ENCODE data around the gene ANAPC2. TPM values are rescaled to one million over a fixed set of nuclear protein-coding genes. Genes with fewer than 3 reads are reported as not detected.

ANAPC2 gene
- total and polyA plus RNA-seq, 9 donors, result 8.0 to 61.5 (median 50.6) TPM

- no peak for DNase-seq
- no peaks in the 10 kb centered on the region for H3K9me3 ChIP-seq
- H3K4me3 ChIP-seq, result peak overlapping the region; percentile 91
- intact Hi-C loops (cut with DNase I), result no loop called here
- H3K4me1 ChIP-seq (ENCODE audit: insufficient read depth), result peaks cover 13% of the 10 kb centered on the region
- H3K27me3 ChIP-seq, result no peaks in the 10 kb centered on the region
- TF ChIP-seq CTCF (IDR thresholded peaks at IDR 0.05) (no peak), POLR2A (IDR thresholded peaks at IDR 0.05) (no peak), EP300 (IDR thresholded peaks at IDR 0.05) (no peak)
- H3K36me3 ChIP-seq, result no peaks in the 10 kb centered on the region
- no peak overlapping the region for H3K27ac ChIP-seq
- 7 to 13% (median 10%) methylated on average over 21 of the region's 21 CpGs for WGBS, 3 donors
Measured at GRCh38 chr9:137204731-137205125, 16.4 kb upstream of the ANAPC2 start.

DNA sequence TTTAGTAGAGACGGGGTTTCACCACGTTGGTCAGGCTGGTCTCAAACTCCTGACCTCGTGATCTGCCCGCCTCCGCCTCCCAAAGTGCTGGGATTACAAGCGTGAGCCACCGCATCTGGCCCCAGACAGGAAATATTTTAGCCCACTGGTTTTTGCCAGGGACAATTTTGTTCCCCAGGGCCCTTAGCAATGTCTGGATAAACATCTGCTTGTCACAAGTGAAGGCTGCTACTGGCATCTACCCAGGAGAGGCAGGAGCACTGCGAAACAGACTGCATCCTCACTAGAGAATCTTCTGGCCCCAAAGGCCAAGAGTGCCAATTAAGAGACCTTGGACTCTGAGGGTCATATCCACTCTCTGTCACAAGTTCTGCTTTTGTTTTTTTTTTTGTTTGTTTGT, 14.6 kb upstream of the ANAPC2 start:
- intact Hi-C loops (cut with DNase I), result no loop called here
- H3K4me3 ChIP-seq, result no peak overlapping the region
- no peak overlapping the region for H3K27ac ChIP-seq
- no peaks in the 10 kb centered on the region for H3K27me3 ChIP-seq
- H3K9me3 ChIP-seq, result no peaks in the 10 kb centered on the region
- DNase-seq, result no peak
- TF ChIP-seq EP300 (IDR thresholded peaks at IDR 0.05) (no peak), POLR2A (IDR thresholded peaks at IDR 0.05) (no peak), CTCF (IDR thresholded peaks at IDR 0.05) (no peak)
- 74 to 79% (median 75%) methylated on average over 8 of the region's 8 CpGs for WGBS, 3 donors
- H3K4me1 ChIP-seq (ENCODE audit: insufficient read depth), result peaks cover 23% of the 10 kb centered on the region
- H3K36me3 ChIP-seq, result no peaks in the 10 kb centered on the region

DNA sequence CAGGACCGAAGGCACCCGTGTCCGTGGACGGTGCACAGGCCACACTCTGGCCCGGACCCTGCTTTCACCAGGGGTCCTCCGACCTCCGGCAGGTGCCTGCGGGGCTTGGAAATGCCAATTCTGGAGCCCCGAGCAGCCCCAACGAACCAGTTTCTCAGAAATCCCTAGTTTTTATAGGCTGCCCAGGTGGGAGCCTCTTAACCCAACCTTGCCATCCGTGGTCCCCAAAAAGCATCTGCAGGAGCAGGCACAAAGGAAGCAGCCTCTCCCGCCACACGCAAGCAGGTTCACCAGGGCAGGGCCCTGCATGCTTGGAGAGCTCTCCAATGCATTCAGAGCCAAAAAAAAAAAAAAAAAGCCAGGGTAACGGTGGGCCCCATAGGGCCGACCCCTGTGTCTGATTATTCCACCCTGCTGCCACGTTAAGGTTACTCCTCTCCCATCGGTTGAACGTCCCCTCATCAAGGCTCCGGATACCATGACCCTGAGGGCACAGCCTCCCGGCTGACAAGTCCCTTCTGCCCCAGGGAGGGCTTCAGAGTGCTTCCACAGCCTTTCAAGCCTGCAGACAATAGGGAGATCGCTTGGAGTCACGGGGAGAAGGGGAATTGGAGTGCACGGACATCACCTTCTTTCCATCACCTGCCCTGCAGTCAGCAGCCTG, 13.0 kb upstream of the ANAPC2 start:
- DNase-seq, result no peak
- intact Hi-C loops (cut with DNase I), result no loop called here
- H3K36me3 ChIP-seq, result no peaks in the 10 kb centered on the region

More for the DNA sequence above, 13.0 kb upstream of the ANAPC2 start:
- Histone ChIP-seq H3K9me3 (no peaks in the 10 kb centered on the region), H3K4me1 (ENCODE audit: insufficient read depth) (peaks cover 23% of the 10 kb centered on the region), H3K27ac (peak overlapping the region in 1 of 2 donors; percentile 16), H3K4me3 (peak overlapping the region; percentile 62), H3K27me3 (no peaks in the 10 kb centered on the region)
- no peak for TF ChIP-seq EP300 (IDR thresholded peaks at IDR 0.05)
- no peak for TF ChIP-seq POLR2A (IDR thresholded peaks at IDR 0.05)
- TF ChIP-seq CTCF (IDR thresholded peaks at IDR 0.05), result no peak
- WGBS, 3 donors, result 10 to 14% (median 12%) methylated on average over 22 to 23 of the region's 23 CpGs

All from ovary (tissue), 9 donors.